Measurements from ENCODE around the gene LPCAT1.

DNA sequence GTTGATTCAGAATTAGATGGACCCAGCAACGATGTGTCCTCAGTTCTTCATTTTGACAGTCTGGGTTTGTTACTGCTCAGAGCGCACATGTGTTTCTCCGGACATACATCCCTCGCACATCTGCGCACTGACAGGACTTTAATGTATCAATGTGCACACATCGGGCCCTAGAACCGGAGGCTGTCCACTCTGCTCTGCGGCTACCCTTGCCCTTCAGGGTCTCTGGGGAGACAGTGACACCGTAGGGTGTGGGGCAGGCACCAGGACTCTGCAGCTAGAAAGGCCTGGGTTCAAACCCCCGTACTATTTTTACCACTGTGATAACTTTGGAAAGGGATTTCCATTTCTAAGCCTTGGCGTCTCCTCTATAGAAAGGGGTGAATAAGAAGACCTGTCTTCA, 23.5 kb upstream of the LPCAT1 start:
- TF ChIP-seq, protein P1, sequence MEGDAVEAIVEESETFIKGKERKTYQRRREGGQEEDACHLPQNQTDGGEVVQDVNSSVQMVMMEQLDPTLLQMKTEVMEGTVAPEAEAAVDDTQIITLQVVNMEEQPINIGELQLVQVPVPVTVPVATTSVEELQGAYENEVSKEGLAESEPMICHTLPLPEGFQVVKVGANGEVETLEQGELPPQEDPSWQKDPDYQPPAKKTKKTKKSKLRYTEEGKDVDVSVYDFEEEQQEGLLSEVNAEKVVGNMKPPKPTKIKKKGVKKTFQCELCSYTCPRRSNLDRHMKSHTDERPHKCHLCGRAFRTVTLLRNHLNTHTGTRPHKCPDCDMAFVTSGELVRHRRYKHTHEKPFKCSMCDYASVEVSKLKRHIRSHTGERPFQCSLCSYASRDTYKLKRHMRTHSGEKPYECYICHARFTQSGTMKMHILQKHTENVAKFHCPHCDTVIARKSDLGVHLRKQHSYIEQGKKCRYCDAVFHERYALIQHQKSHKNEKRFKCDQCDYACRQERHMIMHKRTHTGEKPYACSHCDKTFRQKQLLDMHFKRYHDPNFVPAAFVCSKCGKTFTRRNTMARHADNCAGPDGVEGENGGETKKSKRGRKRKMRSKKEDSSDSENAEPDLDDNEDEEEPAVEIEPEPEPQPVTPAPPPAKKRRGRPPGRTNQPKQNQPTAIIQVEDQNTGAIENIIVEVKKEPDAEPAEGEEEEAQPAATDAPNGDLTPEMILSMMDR (IDR thresholded peaks at IDR 0.05; ENCODE audit: low read depth, low read length, poor library complexity, severe bottlenecking) = no peak
- no peak for TF ChIP-seq EZH2phosphoT487 (IDR thresholded peaks at IDR 0.05; ENCODE audit: borderline replicate concordance, low read length)
